GM18909 (cell line): ENCODE data around the gene GPRC6A.
"Not testable (repeated sequence)": the region's sequence is repeated elsewhere in the genome, so short reads cannot be mapped to it uniquely, and the experiment has no call there.

Experiments used
- ATAC-seq: cut with Tn5 transposase; IDR thresholded peaks from one replicate; pipeline ENCODE4 v1.9.1; 2021; ENCODE audit warnings: mild to moderate bottlenecking; ENCODE audit not compliant: unreplicated experiment, poor library complexity

The GPRC6A gene, protein sequence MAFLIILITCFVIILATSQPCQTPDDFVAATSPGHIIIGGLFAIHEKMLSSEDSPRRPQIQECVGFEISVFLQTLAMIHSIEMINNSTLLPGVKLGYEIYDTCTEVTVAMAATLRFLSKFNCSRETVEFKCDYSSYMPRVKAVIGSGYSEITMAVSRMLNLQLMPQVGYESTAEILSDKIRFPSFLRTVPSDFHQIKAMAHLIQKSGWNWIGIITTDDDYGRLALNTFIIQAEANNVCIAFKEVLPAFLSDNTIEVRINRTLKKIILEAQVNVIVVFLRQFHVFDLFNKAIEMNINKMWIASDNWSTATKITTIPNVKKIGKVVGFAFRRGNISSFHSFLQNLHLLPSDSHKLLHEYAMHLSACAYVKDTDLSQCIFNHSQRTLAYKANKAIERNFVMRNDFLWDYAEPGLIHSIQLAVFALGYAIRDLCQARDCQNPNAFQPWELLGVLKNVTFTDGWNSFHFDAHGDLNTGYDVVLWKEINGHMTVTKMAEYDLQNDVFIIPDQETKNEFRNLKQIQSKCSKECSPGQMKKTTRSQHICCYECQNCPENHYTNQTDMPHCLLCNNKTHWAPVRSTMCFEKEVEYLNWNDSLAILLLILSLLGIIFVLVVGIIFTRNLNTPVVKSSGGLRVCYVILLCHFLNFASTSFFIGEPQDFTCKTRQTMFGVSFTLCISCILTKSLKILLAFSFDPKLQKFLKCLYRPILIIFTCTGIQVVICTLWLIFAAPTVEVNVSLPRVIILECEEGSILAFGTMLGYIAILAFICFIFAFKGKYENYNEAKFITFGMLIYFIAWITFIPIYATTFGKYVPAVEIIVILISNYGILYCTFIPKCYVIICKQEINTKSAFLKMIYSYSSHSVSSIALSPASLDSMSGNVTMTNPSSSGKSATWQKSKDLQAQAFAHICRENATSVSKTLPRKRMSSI

DNA sequence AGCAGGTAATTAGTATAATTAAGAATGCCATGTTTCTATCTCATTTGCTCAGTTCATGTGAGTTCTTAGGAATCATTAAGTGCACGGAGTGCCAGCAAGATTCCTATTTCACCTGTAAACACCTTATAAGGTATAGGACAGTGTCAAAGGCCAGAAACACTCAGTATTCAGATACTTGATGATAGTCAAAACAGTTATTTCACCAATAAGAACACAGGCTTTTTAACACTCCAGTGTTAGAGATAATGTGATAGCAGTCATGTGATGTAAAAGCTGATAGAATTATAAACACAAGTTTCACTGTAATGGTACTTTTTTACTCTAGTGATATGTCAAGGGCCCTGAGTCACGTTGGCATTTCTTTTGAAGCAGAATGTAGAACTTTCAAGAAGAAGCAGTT is at the start of gene GPRC6A:
GPRC6A (minus strand) TSS at position 101 of the 400 bp plus-strand sequence; CDS start at position 31, 70 bp downstream.
- ATAC-seq, result no peak

DNA sequence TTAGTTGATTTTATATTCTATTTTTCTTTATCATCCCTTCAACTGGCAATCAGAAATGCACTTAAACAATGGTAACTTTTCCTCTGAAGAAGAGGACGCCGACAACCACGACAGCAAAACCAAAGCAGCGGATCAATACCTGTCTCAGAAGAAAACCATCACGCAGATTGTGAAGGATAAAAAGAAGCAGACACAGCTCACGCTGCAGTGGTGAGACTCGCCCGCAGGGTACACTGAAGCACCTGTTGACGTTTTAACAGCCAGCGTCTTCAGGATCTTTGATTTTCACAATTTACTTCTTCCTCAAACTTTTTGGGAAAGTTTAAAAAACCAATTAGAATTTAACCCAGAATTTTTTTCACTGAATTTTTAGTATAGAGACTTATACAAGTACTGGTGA is 48.9 kb upstream of the GPRC6A start:
- ATAC-seq, result no peak

DNA sequence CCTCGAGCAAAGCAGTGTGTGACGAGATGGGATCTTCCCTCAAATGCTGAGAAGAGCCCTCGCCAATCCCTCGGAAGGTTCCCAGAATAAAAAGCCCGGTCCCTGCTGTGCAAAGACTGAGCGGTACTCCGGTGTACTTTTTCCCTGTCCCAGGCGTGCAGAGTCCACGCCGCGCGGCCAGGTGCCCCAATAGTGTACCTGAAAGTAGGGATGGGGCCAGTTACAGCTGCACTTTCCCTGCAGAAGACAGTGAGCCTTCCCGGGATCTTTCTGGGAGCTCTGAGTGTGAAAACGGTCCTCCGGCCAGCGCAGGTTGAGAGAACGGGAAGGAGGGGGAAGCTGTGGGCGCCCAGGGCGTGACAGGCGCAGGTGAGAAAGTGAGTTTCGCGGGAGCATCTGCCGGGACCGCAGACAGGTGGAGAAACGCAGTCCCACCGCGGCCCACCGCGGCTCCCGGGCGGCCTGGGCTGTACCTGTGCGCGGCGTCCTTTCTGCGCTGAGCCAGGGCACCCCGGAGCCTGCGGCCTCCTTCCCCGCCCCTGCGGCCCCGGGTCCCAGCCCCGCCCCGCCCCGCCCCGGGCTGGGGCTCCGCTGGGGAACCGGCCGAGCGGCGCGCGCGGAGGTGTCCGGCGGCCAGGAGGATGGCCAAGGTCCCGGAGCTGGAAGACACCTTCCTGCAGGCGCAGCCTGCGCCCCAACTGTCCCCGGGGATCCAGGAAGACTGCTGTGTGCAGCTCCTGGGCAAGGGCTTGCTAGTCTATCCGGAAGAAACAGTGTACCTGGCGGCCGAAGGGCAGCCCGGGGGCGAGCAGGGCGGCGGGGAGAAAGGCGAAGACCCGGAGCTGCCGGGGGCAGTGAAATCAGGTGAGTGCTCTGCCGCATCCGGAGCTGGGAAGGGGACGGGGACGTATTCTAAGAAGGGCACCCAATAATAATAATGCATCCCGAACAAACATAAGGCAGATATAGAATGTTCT is 48.0 kb upstream of the GPRC6A start, which contains the start of gene RFX6:
RFX6 (plus strand) TSS at position 608 of the 977 bp plus-strand sequence; CDS start at position 642, 34 bp downstream.
- peak; percentile 63 for ATAC-seq

DNA sequence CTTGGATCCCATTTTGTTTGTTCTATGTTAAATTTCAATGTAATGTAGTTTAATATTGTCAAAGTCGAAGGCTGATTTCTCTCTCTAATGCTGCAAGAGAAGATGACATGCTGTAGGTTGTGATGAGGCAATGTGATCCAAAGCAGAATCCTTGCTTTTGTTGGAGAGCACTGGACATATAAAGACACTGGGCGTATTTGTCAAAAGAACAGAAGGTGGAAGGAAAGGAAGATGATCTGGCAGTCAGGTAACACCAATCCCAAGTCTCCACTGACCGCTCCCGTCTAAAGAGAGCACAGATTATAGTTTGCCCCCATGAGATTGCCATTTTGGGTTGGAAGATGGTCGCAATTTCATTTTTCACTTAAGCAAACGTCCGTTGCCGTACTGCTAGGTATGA is 47.2 kb upstream of the GPRC6A start:
- ATAC-seq, result peak; percentile 6

DNA sequence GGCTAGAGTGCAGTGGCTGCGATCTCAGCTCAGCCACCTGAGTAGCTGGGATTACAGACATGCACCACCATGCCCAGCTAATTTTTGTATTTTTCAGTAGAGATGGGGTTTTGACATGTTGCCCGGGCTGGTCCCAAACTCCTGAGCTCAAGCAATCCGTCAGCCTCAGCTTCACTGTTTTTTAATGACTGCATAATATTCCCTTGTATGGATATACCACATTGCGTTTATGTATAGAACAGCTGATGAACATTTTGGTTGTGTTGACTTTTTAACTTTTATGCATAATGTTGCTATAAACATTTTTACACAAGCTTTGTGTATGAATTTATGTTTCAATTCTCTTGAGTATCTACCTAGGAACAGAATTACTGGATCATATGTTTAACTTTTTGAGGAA is 43.9 kb upstream of the GPRC6A start:
- no peak for ATAC-seq

DNA sequence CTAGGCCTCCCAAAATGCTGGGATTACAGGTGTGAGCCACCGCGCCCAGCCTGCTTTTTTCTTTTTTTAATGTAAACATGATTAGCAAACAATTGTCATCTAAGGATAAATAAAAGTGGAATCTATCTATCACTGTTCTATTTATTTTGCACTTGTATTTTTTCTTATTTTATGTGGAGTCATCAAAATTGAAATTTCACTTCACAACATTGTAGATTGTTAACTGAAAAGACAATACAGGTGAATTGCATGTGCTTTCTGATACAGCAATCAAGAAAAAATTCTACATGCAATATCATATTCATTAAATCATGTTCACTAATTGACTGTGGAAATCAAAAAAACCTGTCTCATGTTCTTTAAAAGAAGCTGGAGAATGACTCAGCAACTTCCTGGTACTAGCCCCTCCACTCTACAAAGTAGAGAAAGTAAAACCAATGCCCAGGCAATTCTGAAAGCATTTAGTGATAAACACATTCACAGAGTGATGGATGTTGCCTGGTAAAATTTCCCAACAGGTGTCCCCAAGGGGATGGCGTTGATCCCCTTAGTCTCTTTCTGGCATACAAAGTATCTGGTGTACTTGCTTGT is 37.5 kb upstream of the GPRC6A start:
- ATAC-seq, result peak; percentile 55

DNA sequence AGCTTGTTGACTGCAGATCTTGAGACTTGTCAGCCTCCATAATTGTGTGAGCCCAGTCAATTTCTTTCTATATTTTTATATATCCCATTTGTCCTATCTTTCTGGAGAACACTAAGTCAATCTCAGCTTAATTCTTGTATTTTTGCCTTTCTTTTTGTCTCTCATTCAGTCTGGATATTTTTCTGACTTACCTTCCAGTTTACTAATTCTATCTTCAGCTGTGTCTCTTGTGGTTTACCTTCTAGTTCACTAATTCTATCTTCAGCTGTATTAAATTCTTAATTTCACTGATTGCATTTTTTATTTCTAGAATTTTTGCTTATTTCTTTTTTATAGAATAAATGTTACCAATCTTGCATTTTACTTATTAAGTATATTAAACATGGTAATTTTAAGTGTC is 30.4 kb upstream of the GPRC6A start:
- no peak for ATAC-seq

DNA sequence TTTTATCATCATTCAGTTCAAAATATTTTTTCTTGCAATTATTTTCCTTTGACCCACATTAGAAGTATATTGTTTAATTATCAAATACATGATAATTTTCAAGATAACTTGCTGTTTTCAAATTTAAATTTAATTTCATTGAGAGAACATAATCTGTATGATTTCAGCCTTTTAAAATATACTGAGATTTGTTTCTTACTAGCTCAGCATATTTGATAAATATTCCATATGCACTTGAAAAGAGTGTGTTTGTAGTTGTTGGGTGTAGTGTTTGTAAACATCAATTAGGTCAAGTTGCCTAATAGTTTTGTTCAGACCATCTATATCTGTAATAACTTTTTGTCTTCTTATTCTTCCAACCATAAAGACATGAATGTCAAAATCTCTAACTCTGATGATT is 29.2 kb upstream of the GPRC6A start:
- no peak for ATAC-seq

DNA sequence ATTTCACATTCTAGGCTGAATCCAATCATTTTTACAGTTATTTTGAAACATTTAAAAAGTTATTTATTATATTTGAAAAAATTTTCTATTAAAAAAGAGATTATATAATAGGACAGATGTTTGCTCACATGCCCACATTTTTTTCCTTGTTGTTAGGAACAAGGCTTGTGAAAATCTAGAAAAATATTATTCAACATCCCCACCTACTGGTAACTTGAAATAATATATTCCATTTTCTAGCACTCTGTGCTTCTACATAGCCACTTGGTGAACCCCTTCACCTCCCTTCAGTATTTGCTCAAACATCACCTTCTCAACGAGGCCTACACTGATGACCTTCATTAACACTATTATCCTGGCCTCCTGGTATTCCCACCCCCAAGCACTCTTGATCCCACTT is 18.3 kb upstream of the GPRC6A start:
- no peak for ATAC-seq

DNA sequence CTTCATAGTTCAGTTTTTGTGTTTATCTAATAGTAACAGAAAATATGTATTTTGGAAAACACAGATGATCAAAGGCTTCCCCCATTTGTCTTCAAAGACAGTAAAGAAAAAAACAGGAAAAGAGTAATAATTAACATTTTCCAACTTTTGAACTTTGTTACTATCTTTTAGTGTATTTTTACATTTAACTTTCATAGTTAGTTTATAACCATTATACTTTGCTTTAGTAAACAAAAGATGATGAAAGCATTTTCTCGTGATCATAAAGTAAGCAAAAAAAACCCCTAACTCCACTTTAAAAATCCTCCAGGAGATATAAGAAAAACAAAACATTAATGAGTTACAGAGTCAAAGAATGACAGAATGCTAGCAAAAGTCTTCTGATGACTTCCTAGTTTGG is 13.6 kb upstream of the GPRC6A start:
- no peak for ATAC-seq

DNA sequence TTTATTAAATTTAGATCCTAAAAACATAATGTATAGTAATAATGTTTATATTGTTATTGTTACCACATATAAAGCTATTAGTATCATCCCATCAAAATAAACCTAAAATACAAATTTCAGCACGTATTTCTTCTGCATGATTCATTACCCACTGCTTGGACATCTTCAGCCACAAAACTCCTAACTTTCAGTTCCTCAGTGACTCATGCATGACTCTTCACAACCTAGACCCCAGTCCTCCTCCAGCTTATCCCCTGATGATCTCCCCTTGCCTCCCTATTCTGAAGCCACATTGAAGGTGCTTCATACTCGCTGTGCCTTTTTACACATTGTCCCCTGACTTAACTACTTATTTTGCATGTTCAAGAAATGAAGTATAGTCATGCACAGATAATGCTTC is 11.2 kb upstream of the GPRC6A start:
- no peak for ATAC-seq

DNA sequence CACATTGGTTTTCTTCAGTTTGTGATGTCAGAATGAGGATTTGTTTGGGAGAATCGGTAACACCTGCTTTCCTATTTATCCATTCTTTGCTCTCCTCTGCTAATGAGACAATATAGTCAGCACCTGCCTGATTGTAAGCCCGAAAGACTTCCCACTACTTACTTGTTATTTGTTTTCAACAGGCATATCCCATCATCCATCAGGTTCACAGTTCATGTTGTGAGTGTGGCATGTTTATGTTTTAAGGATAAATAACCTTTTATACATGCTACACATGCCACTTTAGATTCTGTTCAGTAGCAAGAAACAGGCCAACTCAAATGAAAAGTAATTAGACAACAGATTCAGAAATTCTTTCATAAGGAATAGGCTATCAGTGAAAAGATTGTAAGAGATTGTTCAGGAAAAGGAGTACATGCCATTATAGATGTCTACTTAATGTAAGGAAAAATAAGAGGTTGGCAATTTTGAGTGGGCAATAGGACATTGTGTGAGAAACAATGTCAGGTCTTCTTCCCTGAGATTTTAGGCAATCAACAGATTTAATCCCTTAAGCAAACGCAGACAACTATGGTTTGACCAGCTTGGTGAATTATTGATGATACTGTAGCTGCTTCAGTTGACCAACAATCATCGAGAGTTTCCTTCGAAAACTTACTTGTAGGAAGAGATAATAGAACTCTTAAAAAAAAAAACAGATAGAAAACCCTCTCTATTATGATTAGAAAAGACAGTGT is 7.9 kb upstream of the GPRC6A start:
- ATAC-seq, result no peak

DNA sequence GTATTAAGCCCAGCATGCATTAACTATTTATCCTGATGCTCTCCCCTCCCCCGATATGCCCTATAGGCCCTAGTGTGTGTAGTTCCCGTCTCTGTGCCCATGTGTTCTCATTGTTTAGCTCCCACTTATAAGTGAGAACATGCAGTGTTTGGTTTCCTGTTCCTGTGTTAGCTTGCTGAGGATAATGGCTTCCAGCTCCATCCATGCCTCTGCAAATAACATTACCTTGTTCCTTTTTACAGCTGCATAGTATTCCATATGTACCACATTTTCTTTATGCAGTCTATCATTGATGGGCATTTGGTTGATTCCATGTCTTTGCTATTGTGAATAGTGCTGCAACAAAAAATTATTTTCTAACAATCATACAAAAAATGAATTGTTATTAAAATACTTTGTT is 5.6 kb upstream of the GPRC6A start:
- not testable (repeated sequence) for ATAC-seq

DNA sequence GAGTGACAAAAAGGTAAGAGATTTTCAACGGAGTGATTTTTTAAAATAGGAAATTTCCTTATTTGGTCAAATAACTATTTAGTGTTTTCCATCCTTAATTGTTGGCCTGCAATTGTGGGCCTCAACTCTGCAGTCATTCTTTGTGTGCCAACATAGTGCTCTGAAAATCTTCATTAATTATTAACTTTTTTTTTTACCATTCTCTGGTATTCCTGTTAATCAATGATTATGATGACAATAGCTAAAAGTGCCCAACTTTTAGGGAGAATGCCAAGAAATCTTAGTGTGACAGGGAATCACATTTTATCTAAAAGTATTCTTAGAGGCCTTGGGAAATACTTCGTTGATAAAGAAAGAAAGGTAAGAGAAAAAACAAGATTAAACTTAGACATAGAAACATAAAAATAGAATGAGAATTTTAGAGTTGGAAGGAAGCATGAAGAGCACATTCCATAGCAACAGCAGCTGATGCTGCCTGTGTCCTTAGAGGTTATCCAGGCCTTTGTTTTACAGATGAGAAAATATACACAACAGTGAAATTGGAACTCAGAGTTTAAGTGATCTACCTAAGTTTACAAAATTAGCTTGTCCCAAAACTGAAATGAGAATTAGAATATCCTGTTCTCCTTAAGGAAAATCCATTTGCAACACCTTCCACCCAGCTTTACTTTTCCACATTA is 1.2 kb downstream of the GPRC6A start:
- ATAC-seq, result no peak

DNA sequence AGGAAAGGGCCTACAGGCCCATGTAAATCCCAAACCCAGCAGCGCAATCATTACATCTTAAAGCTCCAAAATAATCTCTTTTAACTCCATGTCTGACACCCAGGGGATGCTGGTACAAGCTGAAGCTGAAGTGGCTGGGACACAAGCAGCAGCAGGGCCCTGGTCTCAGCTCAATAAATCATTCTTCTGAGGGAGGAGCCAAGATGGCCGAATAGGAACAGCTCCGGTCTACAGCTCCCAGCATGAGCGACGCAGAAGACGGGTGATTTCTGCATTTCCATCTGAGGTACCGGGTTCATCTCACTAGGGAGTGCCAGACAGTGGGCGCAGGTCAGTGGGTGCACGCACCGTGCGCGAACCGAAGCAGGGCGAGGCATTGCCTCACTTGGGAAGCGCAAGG is 12.5 kb downstream of the GPRC6A start:
- not testable (repeated sequence) for ATAC-seq

DNA sequence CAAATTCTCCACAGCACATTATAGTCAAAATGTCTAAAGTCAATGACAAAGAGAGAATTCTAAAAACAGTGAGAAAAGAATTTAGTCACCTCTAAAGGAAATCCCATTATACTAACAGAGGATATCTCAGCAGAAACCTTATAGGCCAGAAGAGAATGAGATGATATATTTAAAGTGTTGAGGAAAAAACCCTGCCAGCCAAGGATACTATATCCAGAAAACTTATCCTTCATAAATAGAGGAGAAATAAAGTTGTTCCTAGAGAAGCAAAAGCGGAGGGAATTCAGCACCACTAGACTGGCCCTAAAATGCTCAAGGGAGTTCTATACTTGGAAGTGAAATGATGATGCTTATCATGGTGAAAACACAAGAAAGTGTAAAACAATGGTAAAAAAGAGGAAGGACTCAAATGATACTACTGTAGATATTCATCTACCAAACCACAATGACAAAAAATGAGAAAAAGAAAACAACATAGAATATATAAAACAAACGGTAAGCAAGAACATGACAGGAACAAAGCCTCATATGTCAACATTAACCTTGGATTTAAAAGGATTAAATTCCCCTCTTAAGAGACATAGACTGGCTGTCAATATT is 16.7 kb downstream of the GPRC6A start:
- no peak for ATAC-seq

DNA sequence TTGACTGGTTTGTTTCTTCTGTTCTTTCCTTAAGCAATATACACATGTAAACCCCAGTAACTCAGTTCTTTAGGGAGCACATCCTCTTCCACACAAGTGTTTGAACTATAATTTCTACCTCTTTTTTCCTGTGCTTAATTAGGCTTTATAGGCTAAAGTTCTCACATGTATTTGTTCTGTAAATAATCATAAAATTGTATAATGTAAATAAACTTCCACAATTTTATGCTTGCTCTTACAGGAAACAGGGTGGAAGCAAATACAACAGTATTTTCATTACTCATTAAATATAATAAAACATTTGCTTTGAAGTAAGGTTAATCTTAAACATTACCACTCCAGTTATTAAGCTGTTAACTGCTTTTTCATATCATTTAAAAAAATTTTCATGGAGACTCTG is 26.9 kb downstream of the GPRC6A start:
- ATAC-seq, result no peak

DNA sequence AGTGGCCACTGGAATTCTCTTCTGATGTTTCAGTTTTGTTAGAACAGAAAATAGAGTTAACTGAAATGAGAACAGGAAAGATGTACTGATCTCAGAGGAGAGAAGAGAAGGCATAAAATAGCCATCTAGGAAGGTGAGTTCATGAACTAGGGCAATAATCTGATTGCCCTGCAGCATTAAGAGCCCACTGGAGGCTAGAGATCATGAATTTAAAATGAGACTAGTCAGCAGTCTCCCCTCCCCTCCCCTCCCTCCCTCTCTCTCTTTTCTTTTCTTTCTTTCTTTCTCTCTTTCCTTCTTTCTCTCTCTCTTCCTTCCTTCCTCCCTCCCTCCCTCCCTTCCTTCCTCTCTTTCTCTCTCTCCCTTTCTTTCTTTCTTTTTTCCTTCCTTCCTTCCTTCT is 28.9 kb downstream of the GPRC6A start:
- no peak for ATAC-seq
